Breast epithelium (tissue), 4 donors: ENCODE measurements around the gene IGFBP7. TPM values are rescaled to one million over a fixed set of nuclear protein-coding genes. Genes with fewer than 3 reads are reported as not detected.

Experiments
- DNase-seq, 2 donors: peaks; one replicate each; pipeline ENCODE4 v3.0.0-alpha.2; 2019; ENCODE audit warnings: low spot score in 2 of 2
- H3K27ac ChIP-seq, 2 donors: fragments of 200-600 bp; sonication (generic) in 1 of 2; one replicate each; pipeline ENCODE4 v1.5.1; 2016 to 2019; ENCODE audit warnings: mild to moderate bottlenecking in 1 of 2
- H3K27me3 ChIP-seq, 2 donors: fragments of 200-600 bp; sonication (generic) in 1 of 2; one replicate each; pipeline versions ENCODE4 v1.5.1 to v1.6.0; 2017 to 2019; ENCODE audit warnings: control low read depth in 1 of 2, mild to moderate bottlenecking in 1 of 2
- H3K36me3 ChIP-seq: fragments of 200-600 bp; one replicate; pipeline ENCODE4 v1.5.1; 2019
- H3K4me1 ChIP-seq, 2 donors: fragments of 200-600 bp; sonication (generic); one replicate each; pipeline ENCODE4 v1.5.1; 2016 to 2019; ENCODE audit warnings: control low read depth in 1 of 2
- H3K4me3 ChIP-seq, 3 donors: fragments of 200-600 bp; sonication (generic); 1 replicate in 2 of 3; 2 replicates in 1 of 3; pipeline ENCODE4 v1.5.1; 2016 to 2019; ENCODE audit warnings: mild to moderate bottlenecking in 3 of 3, moderate library complexity in 2 of 3
- H3K9me3 ChIP-seq, 2 donors: fragments of 200-600 bp; sonication (generic) in 1 of 2; one replicate each; pipeline ENCODE4 v1.5.1; 2016 to 2019; ENCODE audit warnings: control low read depth in 1 of 2
- POLR2A ChIP-seq: fragments of 450-650 bp; IDR thresholded peaks from one replicate; pipeline ENCODE4 v1.6.1; 2016; ENCODE audit warnings: antibody characterized with exemption, mild to moderate bottlenecking, moderate library complexity
- POLR2AphosphoS5 ChIP-seq, 3 donors: sonication (generic); formaldehyde crosslinking; IDR thresholded peaks; one replicate each; pipeline ENCODE4 v1.6.1; 2017; ENCODE audit warnings: antibody characterized with exemption in 3 of 3
- intact Hi-C: fragments of 100-400 bp; cut with DNase I; formaldehyde crosslinking; loops from one replicate; pipeline ENCODE4 v1.15.1; 2023; ENCODE audit warnings: low total_unique reads
- total RNA-seq, 3 donors: library from RNA; depleted of rRNA; stranded (reverse); fragments of >200 nt; gene quantifications; one replicate each; pipeline ENCODE4 v1.1.0, GENCODE V29; 2016
- TF ChIP-seq, protein P1 (sequence below), 3 donors: fragments of 450-650 bp; IDR thresholded peaks; one replicate each; pipeline ENCODE4 v1.5.1; 2016 to 2017; ENCODE audit warnings: antibody characterized with exemption in 3 of 3, mild to moderate bottlenecking in 3 of 3, moderate library complexity in 3 of 3

The IGFBP7 gene
- total RNA-seq, 3 donors from 2014 or later = 205 to 769 (median 622) TPM

DNA sequence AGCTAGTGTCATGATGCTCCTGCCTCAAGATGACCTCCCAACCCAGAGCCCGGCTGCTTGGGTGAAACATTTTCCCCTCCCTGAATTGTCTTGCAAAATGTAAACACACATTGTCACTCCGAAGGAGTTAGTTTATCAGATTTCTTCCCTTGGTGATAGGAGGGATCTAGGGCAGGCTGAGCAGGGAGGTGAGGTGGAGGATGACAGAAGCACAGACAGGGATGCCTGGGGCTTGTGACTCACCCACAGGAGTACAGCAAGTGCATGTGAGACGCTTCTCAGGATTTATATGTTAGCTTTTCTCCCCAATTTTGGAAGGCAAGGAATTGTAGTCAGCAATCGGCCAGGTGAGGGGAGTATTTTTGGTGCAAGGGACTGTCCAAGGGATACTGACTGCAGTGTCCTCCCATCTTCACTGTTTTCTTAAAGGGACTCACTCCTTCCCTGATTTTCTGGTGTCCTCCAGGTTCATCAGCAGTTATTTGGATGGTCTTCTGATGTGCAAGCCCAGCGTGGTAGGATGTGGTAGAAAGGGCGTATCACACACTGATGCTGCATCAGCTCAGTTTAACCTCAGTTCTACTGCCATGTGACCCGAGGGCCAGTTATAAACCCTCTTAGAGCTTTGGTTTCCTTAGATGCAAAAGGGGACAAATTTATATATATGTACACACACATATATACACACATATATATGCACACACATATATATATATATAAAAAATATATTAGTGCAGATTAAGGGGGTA is 46.2 kb upstream of the IGFBP7 start:
- H3K36me3 ChIP-seq = no peaks in the 10 kb centered on the region
- H3K4me3 ChIP-seq = no peak overlapping the region
- TF ChIP-seq POLR2A (no peak), POLR2AphosphoS5 (IDR thresholded peaks at IDR 0.05) (no peak)
- TF ChIP-seq, protein P1, sequence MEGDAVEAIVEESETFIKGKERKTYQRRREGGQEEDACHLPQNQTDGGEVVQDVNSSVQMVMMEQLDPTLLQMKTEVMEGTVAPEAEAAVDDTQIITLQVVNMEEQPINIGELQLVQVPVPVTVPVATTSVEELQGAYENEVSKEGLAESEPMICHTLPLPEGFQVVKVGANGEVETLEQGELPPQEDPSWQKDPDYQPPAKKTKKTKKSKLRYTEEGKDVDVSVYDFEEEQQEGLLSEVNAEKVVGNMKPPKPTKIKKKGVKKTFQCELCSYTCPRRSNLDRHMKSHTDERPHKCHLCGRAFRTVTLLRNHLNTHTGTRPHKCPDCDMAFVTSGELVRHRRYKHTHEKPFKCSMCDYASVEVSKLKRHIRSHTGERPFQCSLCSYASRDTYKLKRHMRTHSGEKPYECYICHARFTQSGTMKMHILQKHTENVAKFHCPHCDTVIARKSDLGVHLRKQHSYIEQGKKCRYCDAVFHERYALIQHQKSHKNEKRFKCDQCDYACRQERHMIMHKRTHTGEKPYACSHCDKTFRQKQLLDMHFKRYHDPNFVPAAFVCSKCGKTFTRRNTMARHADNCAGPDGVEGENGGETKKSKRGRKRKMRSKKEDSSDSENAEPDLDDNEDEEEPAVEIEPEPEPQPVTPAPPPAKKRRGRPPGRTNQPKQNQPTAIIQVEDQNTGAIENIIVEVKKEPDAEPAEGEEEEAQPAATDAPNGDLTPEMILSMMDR (IDR thresholded peaks at IDR 0.05) = no peak
- intact Hi-C loops = no loop called here
- DNase-seq = no peak
- no peaks in the 10 kb centered on the region for H3K27me3 ChIP-seq
- H3K27ac ChIP-seq = no peak overlapping the region
- H3K9me3 ChIP-seq = no peaks in the 10 kb centered on the region
- H3K4me1 ChIP-seq = no peaks in the 10 kb centered on the region

GRCh38 chr4:57154926-57155325 is 44.7 kb upstream of the IGFBP7 start:
- Histone ChIP-seq H3K27me3 (no peaks in the 10 kb centered on the region), H3K36me3 (no peaks in the 10 kb centered on the region), H3K9me3 (no peaks in the 10 kb centered on the region), H3K4me3 (no peak overlapping the region), H3K27ac (no peak overlapping the region), H3K4me1 (no peaks in the 10 kb centered on the region)
- intact Hi-C loops = no loop called here
- TF ChIP-seq, protein P1 (IDR thresholded peaks at IDR 0.05) = no peak
- TF ChIP-seq POLR2A = no peak
- no peak for TF ChIP-seq POLR2AphosphoS5 (IDR thresholded peaks at IDR 0.05)
- no peak for DNase-seq

DNA sequence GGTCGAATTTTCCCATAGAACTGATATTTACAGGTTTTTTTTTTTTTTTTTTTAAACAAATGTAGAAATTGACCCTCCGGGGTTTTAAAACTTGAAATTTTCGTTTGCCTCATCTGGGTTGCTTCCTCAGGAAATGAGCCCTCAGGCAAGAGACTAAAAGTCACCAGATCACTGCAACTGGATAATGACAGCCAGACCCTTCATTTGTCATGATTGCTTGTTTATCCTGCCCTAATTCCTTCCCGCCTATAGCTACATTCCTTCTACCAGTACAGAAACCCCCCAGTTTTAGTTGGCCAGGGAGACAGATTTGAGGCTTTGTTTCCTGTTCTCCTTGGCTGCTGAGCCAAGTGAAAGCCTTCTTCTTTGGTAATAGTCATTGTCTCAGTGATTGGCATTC is 44.0 kb upstream of the IGFBP7 start:
- Histone ChIP-seq H3K27ac (no peak overlapping the region), H3K27me3 (no peaks in the 10 kb centered on the region), H3K36me3 (no peaks in the 10 kb centered on the region), H3K4me3 (no peak overlapping the region), H3K9me3 (no peaks in the 10 kb centered on the region), H3K4me1 (no peaks in the 10 kb centered on the region)
- intact Hi-C loops = no loop called here
- no peak for DNase-seq
- TF ChIP-seq, protein P1 (IDR thresholded peaks at IDR 0.05) = no peak
- TF ChIP-seq POLR2AphosphoS5 (IDR thresholded peaks at IDR 0.05) (no peak), POLR2A (no peak)

GRCh38 chr4:57153207-57153606 is 43.0 kb upstream of the IGFBP7 start:
- H3K27ac ChIP-seq = no peak overlapping the region
- no peaks in the 10 kb centered on the region for H3K36me3 ChIP-seq
- no peaks in the 10 kb centered on the region for H3K9me3 ChIP-seq
- TF ChIP-seq POLR2AphosphoS5 (IDR thresholded peaks at IDR 0.05) (no peak), POLR2A (no peak)
- TF ChIP-seq, protein P1 (IDR thresholded peaks at IDR 0.05) = no peak
- no peak for DNase-seq
- no peak overlapping the region for H3K4me3 ChIP-seq
- no peaks in the 10 kb centered on the region for H3K27me3 ChIP-seq
- no peaks in the 10 kb centered on the region for H3K4me1 ChIP-seq
- intact Hi-C loops = no loop called here

GRCh38 chr4:57151481-57151880 is 41.3 kb upstream of the IGFBP7 start:
- intact Hi-C loops = no loop called here
- TF ChIP-seq POLR2AphosphoS5 (IDR thresholded peaks at IDR 0.05) (no peak), POLR2A (no peak)
- TF ChIP-seq, protein P1 (IDR thresholded peaks at IDR 0.05) = no peak

More at GRCh38 chr4:57151481-57151880, 41.3 kb upstream of the IGFBP7 start:
- H3K27ac ChIP-seq = no peak overlapping the region
- DNase-seq = no peak
- no peak overlapping the region for H3K4me3 ChIP-seq
- H3K4me1 ChIP-seq = no peaks in the 10 kb centered on the region
- no peaks in the 10 kb centered on the region for H3K9me3 ChIP-seq
- no peaks in the 10 kb centered on the region for H3K36me3 ChIP-seq
- H3K27me3 ChIP-seq = no peaks in the 10 kb centered on the region
